Urinary bladder (tissue), 4 donors: ENCODE data around the gene TRAPPC2L. TPM values are rescaled to one million over a fixed set of nuclear protein-coding genes. Genes with fewer than 3 reads are reported as not detected.

ENCODE experiments used
- DNase-seq: peaks from one replicate; pipeline ENCODE4 v3.0.0-alpha.2; 2015; ENCODE audit errors: extremely low spot score
- H3K27ac ChIP-seq: one replicate; pipeline ENCODE4 v1.5.1; 2013; ENCODE audit warnings: low read depth, mild to moderate bottlenecking, moderate library complexity
- H3K36me3 ChIP-seq: one replicate; pipeline ENCODE4 v1.6.1; 2013; ENCODE audit warnings: mild to moderate bottlenecking, moderate library complexity; ENCODE audit not compliant: insufficient read depth
- H3K4me1 ChIP-seq: one replicate; pipeline ENCODE4 v1.6.1; 2013; ENCODE audit warnings: mild to moderate bottlenecking, moderate library complexity; ENCODE audit not compliant: insufficient read depth
- H3K4me3 ChIP-seq: one replicate; pipeline ENCODE4 v1.5.1; 2013; ENCODE audit warnings: low read depth, low read length
- WGBS: extraction: QIAGEN DNeasy Blood & Tissue Kit; methylation state at CpG from one replicate; pipeline ENCODE4 v1.1.7; 2013; 5-methylcytosine and 5-hydroxymethylcytosine counted together
- polyA plus RNA-seq: library from polyadenylated mRNA; stranded (reverse); fragments of 200-250 nt; gene quantifications from one replicate; pipeline ENCODE4 v1.2.3, GENCODE V29; 2013
- total RNA-seq: library from RNA; depleted of rRNA; stranded (reverse); fragments of >200 nt; gene quantifications from one replicate; pipeline ENCODE4 v1.2.3, GENCODE V29; 2014
- donor health status: healthy with polysubstance abuse.
- donor health status: healthy.

Gene TRAPPC2L
- total and polyA plus RNA-seq, 2 donors, result 18.7 to 43.3 TPM

DNA sequence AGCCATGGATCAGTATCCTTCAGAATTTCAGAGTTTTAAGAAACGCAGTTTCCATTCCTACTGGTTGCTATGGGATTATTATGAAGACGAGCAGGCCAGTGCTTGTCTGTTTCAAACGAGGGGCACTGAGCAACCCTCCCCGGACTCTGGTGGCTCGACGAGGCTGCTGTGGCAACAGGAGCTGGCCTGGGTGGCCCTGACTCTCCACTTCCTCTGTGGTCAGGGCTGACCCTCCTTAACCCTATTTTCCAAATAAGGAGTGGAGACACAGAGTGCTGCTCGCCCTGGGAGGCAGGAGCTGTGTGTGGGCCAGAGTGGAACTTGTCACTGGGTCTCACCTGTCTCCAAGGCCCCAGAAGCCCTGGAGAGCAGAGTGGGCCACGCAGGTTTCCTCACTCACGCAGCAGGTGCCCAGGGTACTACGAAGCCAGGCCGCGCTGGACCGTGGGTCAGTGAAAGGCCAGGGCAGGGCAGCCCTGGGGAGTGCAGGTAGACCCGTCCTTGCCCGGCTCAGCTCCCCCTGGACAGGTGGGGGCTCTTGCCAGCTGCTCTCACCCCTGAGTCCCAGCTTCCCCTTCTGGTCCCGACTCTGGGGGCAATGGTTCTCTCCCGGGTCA lies 3.5 kb upstream of the TRAPPC2L start:
- Histone ChIP-seq H3K36me3 (no peaks in the 10 kb centered on the region), H3K4me3 (no peak overlapping the region), H3K27ac (no peak overlapping the region), H3K4me1 (peaks cover 4% of the 10 kb centered on the region)
- WGBS, result 78% methylated on average over 17 of the region's 17 CpGs
- DNase-seq, result no peak

GRCh38 chr16:88854306-88855111 lies 2.4 kb upstream of the TRAPPC2L start:
- Histone ChIP-seq H3K27ac (no peak overlapping the region), H3K36me3 (no peaks in the 10 kb centered on the region), H3K4me1 (peaks cover 4% of the 10 kb centered on the region), H3K4me3 (no peak overlapping the region)
- 71% methylated on average over 20 of the region's 20 CpGs for WGBS
- no peak for DNase-seq

GRCh38 chr16:88855176-88855575 lies 1.8 kb upstream of the TRAPPC2L start:
- 91% methylated on average over 8 of the region's 8 CpGs for WGBS

DNA sequence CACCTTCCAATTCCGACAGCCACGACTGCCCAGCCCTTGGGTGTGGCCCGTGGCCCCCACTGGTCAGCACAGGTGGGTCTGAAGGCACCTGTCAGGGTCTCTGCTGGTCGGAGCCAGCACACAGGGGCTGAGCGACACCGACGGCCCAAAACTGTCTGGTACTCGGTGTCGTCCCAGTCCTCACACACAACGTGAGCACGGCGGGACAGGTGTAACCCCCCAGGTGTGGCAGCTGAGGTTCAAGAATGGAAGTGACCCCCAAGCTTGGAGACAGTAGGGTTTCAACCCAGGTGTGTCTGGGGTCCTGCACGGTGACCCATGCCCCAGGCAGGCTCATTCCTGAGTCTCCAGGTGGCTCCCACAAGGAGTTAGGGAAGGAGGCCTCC lies 1.2 kb upstream of the TRAPPC2L start:
- Histone ChIP-seq H3K36me3 (no peaks in the 10 kb centered on the region), H3K4me1 (peaks cover 4% of the 10 kb centered on the region), H3K27ac (no peak overlapping the region), H3K4me3 (no peak overlapping the region)
- 85% methylated on average over 13 of the region's 13 CpGs for WGBS
- DNase-seq, result no peak

More at GRCh38 chr16:88855176-88855575, 1.8 kb upstream of the TRAPPC2L start:
- no peaks in the 10 kb centered on the region for H3K36me3 ChIP-seq
- H3K4me1 ChIP-seq, result peaks cover 4% of the 10 kb centered on the region
- DNase-seq, result no peak
- H3K27ac ChIP-seq, result no peak overlapping the region
- H3K4me3 ChIP-seq, result no peak overlapping the region

DNA sequence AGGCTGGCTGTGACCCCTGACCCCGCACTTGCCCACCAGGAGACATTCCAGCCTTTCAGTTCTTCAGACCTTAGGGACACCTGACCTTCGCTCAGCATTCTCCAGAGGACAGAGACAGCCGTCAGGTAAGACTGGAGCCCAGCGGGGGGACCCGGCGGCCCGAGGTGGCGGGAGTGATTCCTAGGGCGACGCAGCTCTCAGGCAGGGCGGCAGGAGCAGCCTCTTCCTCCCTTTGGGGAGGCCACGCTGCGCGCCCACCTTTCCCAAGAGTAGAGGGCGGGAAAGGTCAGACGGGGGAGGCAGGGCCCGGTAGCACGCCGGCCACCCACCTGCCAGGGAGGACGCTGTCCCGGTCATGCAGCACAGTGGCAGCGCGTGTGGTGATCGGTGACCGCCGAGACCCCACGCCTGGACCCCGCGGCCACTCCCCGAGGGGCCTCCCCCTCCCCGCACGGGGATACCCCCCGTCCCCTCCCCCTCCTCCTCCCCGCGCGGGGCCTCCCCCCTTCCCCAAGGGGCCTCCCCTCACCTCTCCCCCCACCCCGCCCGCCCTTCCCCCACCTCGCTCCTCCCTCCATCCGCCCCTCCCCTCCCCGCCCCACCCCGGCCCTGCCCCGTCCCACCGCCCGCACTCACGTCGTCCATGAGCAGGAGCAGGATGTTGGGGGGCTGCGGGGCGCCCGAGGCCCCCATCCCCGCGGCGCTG lies 652 bp upstream of the TRAPPC2L start:
- Histone ChIP-seq H3K36me3 (peaks cover under 1% of the 10 kb centered on the region), H3K27ac (no peak overlapping the region), H3K4me3 (peak overlapping the region; percentile 68), H3K4me1 (peaks cover 4% of the 10 kb centered on the region)
- DNase-seq, result no peak
- 8% methylated on average over 48 of the region's 53 CpGs for WGBS

DNA sequence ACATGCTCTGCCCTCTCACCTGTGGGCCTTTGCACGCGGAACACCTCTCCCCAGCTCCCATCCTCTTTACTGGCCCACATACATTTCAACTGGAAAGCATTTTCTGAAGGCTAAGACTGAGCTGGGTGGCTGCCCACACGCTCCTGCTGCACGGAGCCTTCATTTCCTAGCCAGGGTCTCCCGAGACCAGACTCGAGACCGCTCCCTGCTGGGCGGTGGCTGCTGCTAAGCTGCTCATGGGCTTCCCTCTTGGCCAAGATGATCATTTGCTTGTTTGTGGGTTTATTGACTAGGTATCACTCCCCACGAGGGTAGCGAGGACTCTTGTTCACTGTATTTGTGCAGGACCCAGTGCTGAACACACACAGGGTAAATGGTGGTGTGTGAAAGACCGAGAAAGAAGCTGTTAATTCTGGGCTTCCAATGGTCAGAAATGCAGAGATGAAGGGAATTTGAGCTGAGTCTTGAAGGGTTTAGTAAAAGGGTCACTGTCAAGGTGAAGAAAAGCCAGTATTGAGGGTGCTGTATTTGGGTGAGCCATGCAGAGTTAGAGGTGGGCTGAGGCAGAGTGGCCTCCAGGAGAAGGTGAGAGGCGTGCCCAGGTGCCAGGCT lies 907 bp downstream of the TRAPPC2L start:
- no peak for DNase-seq
- Histone ChIP-seq H3K4me1 (peaks cover 4% of the 10 kb centered on the region), H3K27ac (no peak overlapping the region), H3K4me3 (peak overlapping the region; percentile 88), H3K36me3 (peaks cover 4% of the 10 kb centered on the region)
- WGBS, result 17% methylated on average over 12 of the region's 12 CpGs

- H3K4me1 ChIP-seq, result peaks cover 4% of the 10 kb centered on the region
- 91% methylated on average over 20 of the region's 20 CpGs for WGBS
- no peak overlapping the region for H3K27ac ChIP-seq
- H3K36me3 ChIP-seq, result peaks cover 4% of the 10 kb centered on the region
- no peak overlapping the region for H3K4me3 ChIP-seq
- DNase-seq, result no peak
Observed at GRCh38 chr16:88859381-88860091, 2.6 kb downstream of the TRAPPC2L start.

DNA sequence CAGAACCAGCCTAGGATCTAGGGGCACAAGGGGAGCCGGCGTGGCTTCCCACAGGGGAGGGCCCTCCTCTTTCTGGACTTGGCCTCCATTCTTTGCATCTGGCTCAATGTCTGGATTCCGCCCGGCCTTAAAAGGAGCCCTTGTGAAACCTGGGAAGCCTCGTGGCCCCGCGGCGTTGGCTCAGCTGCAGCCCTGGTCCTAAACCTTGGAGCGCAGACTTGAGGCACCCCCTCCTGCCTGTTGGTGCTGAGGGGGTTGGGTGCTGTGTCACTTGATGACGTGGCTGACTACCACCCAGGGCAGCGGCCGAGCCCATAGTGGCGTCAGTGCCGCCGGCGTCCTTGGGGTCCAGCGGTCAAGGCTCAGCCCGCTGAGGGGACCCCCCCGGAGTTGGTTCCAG lies 4.4 kb downstream of the TRAPPC2L start:
- H3K4me3 ChIP-seq, result no peak overlapping the region
- 91% methylated on average over 19 of the region's 19 CpGs for WGBS
- H3K4me1 ChIP-seq, result no peaks in the 10 kb centered on the region
- H3K36me3 ChIP-seq, result peaks cover 4% of the 10 kb centered on the region
- DNase-seq, result no peak
- no peak overlapping the region for H3K27ac ChIP-seq

GRCh38 chr16:88862968-88863367 lies 6.0 kb downstream of the TRAPPC2L start:
- Histone ChIP-seq H3K4me1 (no peaks in the 10 kb centered on the region), H3K36me3 (peaks cover 4% of the 10 kb centered on the region), H3K27ac (no peak overlapping the region), H3K4me3 (no peak overlapping the region)
- DNase-seq, result no peak
- WGBS, result 93% methylated on average over 25 of the region's 25 CpGs

DNA sequence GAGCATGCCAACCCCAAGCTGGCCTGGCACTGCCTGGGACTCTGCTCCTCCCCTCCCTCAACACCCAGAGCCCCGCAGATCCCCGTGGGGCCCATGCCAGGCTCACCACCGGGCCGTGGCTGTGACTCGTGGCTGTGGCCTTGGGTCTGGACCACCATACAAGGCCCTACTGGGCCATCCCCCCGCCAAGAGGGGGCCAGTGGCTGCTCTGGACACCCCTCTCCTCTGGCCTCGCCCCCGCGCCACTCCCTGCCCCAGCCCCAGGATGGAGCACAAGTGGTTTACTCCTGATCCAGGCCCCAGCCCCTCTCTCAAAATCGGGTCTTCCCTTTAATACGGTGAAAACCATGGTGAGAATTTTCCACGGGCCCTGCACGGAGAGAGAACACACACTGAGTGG lies 6.5 kb downstream of the TRAPPC2L start:
- no peak overlapping the region for H3K27ac ChIP-seq
- H3K4me1 ChIP-seq, result no peaks in the 10 kb centered on the region
- H3K4me3 ChIP-seq, result no peak overlapping the region
- 89% methylated on average over 13 of the region's 13 CpGs for WGBS
- no peak for DNase-seq
- H3K36me3 ChIP-seq, result peaks cover 4% of the 10 kb centered on the region

- H3K27ac ChIP-seq, result no peak overlapping the region
- no peak for DNase-seq
- H3K4me1 ChIP-seq, result no peaks in the 10 kb centered on the region
- H3K4me3 ChIP-seq, result no peak overlapping the region
- peaks cover 4% of the 10 kb centered on the region for H3K36me3 ChIP-seq
- WGBS, result 81% methylated on average over 15 of the region's 15 CpGs
Observed at GRCh38 chr16:88864099-88864498, 7.2 kb downstream of the TRAPPC2L start.

GRCh38 chr16:88864521-88864920 lies 7.6 kb downstream of the TRAPPC2L start:
- Histone ChIP-seq H3K36me3 (peaks cover 4% of the 10 kb centered on the region), H3K4me1 (no peaks in the 10 kb centered on the region), H3K27ac (no peak overlapping the region), H3K4me3 (no peak overlapping the region)
- 80% methylated on average over 18 of the region's 18 CpGs for WGBS
- no peak for DNase-seq

GRCh38 chr16:88865310-88865709 lies 8.4 kb downstream of the TRAPPC2L start:
- no peak overlapping the region for H3K27ac ChIP-seq
- WGBS, result 78% methylated on average over 14 of the region's 14 CpGs
- no peak for DNase-seq
- no peak overlapping the region for H3K4me3 ChIP-seq
- H3K36me3 ChIP-seq, result peaks cover 4% of the 10 kb centered on the region
- no peaks in the 10 kb centered on the region for H3K4me1 ChIP-seq
